Ramos (cell line): ENCODE results near the gene CPM.

Experiments used
- in situ Hi-C: fragments of 300-500 bp; cut with MboI; formaldehyde crosslinking; loops from one replicate; pipeline ENCODE4 v1.14.3; 2022; ENCODE audit warnings: low sequenced_read_pairs; ENCODE audit not compliant: unreplicated experiment

CPM gene

DNA sequence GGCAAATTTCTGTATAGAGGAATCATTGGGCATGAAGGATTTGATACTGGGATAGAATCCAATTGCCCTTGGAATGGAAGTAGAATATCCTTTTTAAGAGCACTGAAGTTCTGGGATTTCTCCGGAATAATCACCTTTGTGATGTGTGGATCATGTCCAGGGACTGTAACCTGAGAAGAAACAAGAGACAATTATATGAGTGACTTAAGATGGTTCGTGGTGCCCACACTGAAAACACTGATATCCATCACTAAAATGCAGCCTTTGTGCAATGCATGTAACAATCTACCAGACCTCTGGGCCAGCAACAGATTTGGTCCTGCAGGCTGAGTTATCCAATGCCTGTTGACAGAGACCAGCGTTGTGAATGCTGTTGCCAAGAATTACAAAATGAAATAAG lies 76.5 kb downstream of the CPM start:
- in situ Hi-C loops: no loop called here

DNA sequence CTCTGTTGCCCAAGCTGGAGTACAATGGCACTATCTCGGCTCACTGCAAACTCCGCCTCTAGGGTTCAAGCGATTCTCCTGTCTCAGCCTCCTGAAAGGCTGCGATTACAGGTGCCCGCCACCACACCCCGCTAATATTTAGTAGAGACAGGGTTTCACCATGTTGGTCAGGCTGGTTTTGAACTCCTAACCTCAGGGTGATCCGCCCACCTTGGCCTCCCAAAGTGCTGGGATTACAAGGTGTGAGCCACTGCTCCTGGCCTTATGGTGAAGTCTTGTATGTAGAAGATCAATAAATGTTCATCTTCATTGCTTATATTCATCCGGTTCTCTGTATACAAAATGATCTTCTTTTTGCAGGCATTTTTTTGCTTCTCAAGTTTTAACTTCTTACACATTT lies 77.2 kb downstream of the CPM start:
- in situ Hi-C loops: no loop called here

DNA sequence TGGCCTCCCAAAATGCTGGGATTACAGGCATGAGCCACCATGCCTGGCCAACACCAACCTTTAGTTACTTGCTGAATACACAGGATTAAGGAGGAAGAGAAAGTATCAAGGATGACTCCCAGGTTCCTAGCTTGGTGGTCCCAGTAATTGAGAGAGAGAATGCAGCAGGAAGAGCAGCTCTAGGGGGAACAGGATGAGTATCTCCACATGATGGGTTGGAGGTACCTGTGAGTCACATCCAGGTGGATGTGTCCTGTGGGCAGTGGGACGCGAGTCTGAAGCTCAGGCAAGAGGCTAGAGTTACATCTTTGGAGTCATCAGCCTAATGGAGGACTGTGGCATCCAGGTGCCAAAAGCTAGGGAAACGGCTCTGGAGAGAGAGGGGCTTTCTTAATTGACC lies 77.9 kb downstream of the CPM start:
- in situ Hi-C loops: no loop called here

DNA sequence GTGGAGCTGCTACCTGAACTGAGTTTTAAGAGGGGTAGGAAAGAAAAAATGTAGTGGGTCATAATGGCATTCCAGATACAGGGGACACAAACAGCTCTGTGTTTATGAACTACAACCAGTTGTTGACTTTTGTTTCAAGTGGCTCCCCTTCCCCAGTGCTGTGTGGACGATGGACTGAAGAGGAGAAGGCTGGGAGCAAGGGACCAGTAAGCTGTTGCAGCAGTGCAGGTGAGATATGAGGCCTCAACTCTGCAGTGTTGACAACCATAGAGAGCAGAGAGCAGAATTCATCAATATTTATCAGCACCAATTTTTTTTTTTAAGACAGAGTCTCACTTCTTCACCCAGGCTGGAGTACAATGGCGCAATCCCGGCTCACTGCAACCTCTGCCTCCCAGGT lies 78.4 kb downstream of the CPM start:
- in situ Hi-C loops: no loop called here

DNA sequence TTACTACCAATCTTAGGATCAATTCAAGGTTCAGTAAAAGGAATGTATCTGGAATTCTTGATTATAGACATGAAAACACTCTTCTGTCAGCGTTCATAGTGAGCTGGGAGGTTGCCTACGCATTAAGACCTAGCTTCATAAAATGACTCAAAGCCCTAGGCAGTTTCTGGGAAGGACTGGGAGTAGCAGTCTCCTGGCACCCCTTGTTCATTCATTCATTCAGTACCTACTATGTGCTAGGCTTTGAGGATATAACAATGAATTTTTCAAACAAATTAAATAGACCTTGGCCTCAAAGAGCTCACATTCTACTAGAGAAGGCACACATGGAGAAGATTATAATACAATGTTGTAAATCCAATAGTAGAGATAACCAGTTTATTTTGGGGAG lies 78.9 kb downstream of the CPM start:
- in situ Hi-C loops: no loop called here

DNA sequence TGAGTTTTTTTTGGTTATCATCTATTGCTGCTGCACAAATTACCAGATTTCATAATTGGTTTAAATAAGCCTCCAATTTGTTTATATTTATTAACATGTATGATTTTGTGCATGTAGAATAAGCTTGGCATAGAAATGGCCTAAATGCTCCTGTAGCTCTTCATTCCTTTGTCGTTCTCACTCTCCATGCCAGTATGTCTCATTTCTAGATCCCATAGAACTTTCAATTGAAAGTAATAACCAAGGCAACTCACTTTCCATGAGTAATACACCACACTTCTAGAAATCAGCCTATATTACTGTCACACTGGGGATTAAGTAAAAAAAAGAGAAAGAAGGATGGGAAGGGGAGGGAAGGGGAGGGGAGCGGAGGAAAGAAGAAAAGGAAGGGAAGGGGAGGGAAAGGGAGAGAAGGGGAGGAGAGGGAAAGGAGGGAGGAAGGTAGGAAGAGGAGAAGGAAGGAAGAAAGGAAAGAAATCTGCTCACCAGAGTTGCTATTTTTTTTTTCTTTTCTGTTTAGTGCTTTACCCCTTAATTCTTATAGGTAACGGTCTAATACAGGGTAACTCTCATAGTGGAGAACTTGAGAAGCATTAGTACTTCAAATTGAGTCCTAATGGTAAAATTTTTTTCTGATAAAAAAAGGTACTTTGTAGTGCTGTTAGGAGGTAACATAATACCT lies 79.4 kb downstream of the CPM start:
- in situ Hi-C loops: no loop called here

DNA sequence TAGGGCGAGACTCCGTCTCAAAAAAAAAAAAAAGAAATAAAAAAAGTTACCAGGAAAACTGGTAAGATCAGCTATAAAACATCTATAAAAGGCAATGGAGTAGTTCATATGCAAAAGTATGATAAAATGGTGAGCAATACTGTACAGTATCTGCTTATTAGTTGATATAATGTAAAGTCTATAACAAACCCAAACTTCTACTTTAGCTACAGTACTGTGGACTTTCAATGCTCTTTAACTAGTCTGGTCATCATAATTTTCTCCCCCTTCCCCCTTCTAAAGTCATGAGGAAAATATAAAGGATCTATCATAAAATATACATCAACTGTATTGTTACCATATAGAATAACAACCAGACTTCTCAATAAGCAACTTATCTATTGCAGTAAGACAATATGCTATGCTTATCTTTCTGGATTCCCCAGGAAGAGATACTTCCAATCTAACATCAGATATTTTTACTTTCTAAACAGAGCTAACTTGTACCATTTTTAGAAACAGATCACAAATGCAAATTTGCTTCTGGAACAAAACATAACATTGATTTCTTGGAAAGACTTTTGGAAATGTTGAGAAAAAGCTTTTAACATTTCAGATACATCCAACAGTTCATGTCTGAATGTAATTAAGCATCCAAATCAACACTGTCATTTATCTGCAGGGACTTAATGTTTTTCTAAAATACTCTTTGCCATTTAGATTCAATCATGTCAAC lies 81.2 kb downstream of the CPM start:
- in situ Hi-C loops: no loop called here

DNA sequence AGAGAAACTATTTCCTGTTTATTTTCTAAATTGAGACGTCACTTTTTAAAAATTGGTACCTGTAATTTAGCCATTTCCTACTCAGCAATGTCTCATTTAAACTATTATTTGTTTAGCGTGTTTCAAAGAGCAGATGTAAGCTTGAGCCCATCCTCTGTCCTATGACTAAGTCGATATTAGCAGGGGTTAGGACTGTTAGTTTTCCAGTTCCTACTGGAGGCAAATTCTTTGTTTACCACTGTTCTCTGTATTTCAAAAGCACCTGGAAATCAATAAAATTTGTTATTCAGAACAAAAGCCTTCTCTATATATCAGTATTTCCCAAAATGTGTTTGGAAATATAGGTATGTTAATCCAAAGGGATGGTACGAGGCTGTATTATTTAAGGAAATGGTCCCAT lies 82.6 kb downstream of the CPM start:
- in situ Hi-C loops: no loop called here

DNA sequence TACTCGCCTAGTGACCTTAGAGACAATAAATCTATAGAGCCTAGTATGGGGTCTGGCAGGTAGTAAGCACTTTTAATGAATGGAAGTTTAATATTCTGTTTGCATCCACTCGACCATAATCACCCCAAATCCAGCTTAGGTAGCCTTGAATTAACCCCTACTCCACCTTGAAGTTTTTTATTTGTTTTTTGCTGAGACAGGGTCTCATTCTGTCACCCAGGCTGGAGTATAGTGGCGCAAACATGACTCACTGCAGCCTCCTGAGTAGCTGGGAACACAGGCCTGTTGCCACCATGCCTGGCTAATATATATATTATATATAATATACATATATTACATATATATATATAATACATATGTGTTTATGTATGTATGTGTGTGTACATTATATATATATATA lies 86.2 kb downstream of the CPM start:
- in situ Hi-C loops: loop anchor here (25.0 kb wide), 1 partner anchor 510 kb away; the partner anchor contains the start of gene MDM1

DNA sequence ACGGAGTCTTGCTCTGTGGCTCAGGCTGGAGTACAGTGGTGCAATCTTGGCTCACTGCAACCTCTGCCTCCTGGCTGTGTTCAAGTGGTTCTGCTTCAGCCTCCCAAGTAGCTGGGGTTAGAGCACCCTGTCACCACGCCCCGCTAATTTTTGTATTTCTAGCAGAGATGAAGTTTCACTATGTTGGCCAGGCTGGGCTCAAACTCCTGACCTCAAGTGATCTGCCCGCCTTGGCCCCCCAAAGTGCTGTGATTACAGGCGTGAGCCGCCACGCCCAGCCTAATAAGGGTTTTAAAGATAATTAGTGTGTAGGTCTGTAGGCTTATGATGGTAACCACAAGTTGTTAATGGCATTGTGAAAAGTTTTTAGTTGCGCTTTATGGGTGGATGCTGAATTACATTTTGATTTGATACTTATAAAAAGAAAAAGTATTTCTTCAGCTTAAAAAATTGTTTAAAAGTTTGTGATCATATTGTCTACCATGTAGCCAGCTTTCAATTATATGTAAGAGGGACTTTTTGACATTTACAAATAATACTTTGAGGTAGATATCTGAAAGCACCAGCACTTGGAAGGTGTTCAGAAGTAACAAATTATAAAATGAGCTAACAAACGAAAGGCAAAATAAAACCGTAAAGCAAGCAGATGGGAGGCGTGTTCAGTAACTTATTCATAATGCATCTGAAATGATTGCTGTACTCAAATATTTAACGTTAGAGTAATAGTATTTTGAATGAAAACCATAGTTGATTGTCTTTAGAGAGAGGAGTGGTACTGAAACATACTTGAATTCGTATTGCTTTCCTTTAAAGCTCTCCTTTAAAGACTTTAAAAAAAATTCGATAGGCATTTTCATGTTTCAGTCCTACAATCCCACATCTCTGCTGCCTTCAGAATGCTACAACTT lies 87.9 kb downstream of the CPM start:
- in situ Hi-C loops: loop anchor here (25.0 kb wide), 1 partner anchor 508 kb away; the partner anchor contains the start of gene MDM1

DNA sequence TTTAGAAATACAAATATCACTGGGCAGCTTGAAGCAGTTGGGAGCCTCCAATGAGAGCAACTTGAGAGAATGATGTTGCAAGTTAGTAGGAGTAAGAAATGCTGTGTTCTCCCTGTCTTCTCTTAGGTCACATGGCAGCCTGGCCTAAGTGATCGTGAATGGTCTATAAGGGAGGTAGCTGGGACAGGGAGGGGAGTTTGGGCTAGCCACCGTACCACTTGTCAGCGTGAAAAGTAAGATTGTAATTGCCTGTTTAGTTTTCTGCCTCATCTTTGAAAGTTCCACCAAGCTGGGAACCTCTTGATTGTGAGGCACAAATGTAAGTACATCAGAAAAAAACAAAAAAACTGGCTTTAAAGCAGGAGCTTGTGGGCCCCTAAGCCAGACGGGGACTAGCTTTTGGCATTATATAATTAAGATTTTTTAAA lies 88.6 kb downstream of the CPM start:
- in situ Hi-C loops: loop anchor here (25.0 kb wide), 1 partner anchor 507 kb away; the partner anchor contains the start of gene MDM1

DNA sequence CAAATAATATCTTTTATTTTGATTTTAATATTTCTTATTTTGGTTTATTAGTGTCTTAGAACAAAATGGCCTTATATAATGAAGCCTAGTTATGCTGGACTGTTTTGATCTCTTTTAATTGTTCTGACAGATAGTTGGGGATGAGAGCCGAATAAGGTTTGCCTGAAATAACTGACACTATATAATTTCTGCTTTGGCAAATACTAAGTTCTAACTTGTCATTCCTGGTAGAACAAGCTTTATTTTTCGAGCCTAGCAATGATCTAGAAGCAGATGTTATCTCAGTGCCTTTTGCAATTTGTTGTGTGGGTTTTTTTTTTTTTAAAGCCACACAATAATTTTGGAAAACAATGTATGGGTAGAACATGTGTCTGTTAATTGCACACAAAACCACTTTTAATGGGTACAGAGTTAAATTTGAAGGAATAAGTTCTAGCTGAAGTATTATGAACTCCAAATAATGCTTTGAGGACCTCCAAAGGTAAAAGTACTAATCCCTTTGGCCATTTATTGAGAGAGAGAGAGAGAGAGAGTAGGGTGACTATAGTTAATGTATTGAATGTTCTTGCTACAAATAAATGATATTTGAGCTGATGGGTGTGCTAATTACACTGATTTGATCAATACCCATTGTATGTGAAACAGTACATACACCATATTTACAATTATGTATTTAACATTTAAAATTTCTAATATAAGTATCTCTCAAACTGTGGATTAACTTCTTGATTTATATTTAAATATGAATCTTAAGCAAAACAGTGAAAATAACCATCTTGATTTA lies 90.0 kb downstream of the CPM start:
- in situ Hi-C loops: loop anchor here (25.0 kb wide), 1 partner anchor 506 kb away; the partner anchor contains the start of gene MDM1

DNA sequence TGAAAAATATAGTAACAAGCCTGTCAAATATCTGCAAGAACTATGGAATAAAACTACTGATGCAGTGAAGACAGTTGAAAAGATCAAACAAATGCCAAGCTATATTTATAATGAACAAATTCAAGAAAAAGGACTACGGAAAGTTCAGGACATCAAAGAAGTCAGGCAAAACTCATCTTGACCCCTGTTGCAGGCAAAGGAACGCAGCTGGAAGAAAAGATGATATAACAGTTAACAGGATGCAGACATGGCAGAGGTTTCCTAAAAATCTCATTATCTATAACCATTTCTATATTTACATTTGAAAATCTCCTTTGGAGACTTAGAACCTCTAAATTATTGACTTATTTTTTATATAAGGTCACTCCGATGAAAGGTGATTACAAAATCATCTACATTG lies 90.8 kb downstream of the CPM start:
- in situ Hi-C loops: loop anchor here (25.0 kb wide), 1 partner anchor 505 kb away; the partner anchor contains the start of gene MDM1

DNA sequence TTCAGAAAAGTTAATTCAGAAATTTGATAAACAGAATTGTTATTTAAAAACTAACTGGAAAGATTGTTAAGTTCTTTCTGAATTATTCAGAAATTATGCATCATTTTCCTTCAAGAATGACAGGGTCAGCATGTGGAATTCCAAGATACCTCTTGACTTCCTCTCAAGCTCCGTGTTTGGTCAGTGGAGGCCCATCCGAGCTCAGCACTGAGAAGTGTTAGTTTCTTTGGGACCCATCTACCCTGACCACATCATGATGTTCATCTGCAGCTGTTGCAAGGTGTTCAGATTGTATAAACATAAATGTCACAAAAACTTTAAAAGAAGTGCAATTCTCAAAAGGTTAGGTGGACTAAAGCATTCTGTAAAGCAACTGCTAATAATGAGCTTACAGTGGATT lies 91.3 kb downstream of the CPM start:
- in situ Hi-C loops: loop anchor here (25.0 kb wide), 1 partner anchor 504 kb away; the partner anchor contains the start of gene MDM1

DNA sequence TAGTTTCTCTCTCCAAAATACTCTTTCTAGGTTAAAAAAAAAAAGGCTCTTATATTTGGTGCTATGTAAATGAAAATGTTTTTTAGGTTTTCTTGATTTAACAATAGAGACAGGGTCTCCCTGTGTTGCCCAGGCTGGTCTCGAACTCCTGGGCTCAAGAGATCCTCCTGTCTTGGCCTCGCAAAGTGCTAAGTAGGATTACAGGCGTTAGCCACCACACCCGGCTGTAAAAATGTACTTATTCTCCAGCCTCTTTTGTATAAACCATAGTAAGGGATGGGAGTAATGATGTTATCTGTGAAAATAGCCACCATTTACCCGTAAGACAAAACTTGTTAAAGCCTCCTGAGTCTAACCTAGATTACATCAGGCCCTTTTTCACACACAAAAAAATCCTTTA lies 91.8 kb downstream of the CPM start:
- in situ Hi-C loops: loop anchor here (25.0 kb wide), 1 partner anchor 504 kb away; the partner anchor contains the start of gene MDM1

DNA sequence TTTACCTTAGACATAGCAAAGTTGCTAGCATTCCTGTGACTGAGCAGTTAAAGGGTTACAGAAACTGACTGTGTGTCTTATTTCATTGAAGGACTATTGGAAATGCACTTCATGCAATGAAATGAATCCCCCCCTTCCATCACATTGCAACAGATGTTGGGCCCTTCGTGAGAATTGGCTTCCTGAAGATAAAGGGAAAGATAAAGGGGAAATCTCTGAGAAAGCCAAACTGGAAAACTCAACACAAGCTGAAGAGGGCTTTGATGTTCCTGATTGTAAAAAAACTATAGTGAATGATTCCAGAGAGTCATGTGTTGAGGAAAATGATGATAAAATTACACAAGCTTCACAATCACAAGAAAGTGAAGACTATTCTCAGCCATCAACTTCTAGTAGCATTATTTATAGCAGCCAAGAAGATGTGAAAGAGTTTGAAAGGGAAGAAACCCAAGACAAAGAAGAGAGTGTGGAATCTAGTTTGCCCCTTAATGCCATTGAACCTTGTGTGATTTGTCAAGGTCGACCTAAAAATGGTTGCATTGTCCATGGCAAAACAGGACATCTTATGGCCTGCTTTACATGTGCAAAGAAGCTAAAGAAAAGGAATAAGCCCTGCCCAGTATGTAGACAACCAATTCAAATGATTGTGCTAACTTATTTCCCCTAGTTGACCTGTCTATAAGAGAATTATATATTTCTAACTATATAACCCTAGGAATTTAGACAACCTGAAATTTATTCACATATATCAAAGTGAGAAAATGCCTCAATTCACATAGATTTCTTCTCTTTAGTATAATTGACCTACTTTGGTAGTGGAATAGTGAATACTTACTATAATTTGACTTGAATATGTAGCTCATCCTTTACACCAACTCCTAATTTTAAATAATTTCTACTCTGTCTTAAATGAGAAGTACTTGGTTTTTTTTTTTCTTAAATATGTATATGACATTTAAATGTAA lies 93.5 kb downstream of the CPM start:
- in situ Hi-C loops: loop anchor here (25.0 kb wide), 1 partner anchor 502 kb away; the partner anchor contains the start of gene MDM1

DNA sequence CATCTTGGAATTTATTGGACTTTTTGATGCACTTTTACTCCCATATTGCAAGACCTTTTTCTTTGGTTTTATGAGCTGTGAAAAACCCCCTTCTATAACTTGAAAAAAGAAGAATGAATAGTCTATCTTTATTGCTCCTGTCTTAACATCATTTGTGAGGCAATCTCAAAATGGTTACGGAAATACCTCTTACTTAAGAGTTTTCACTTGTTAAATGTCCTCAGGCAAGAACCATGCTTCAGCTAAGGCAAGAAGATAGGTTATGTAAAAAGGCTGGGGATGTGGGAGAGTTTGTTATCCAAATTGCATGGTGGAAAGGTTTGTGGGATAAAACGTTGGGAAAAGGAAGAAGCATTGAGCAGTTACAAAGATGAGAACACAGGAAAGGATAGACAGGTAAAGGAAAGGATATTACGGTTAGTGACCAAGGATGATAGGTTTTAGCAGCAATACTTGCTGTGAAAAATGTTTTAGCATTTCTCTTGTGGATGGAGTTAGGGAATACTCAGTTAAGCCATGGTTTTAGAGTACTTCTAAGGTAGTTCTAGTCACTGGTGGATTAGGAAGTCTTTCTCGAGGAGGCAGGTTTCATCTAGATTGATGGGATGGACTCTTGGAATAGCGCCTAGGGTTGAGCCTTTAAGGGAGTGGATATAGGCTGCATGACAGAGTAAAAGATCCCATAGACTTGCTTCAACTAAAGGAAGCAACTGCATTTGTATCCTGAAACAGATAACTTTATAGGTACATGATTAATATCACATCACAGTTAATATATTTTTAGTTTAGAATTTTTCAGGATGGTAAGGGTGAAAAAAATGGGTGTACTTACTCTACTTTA lies 94.7 kb downstream of the CPM start:
- in situ Hi-C loops: loop anchor here (25.0 kb wide), 1 partner anchor 501 kb away; the partner anchor contains the start of gene MDM1
